HG02884 (cell line): ENCODE data around the gene AK2.
"Not testable (repeated sequence)": the region's sequence is repeated elsewhere in the genome, so short reads cannot be mapped to it uniquely, and the experiment has no call there.

ENCODE experiments used
- ATAC-seq: cut with Tn5 transposase; IDR thresholded peaks from one replicate; pipeline ENCODE4 v1.9.1; 2021; ENCODE audit warnings: mild to moderate bottlenecking, moderate library complexity; ENCODE audit not compliant: unreplicated experiment

AK2 gene

GRCh38 chr1:33025180-33025569 is 11.5 kb downstream of the AK2 start:
- ATAC-seq, result no peak

GRCh38 chr1:33024430-33025179 is 12.1 kb downstream of the AK2 start:
- ATAC-seq, result not testable (repeated sequence)

- ATAC-seq, result no peak
These were observed 14.0 kb downstream of the AK2 start for GRCh38 chr1:33022650-33023200.

- ATAC-seq, result no peak
These were observed 14.9 kb downstream of the AK2 start for GRCh38 chr1:33021567-33022431.

GRCh38 chr1:33018112-33018511 is 18.6 kb downstream of the AK2 start:
- ATAC-seq, result no peak

- ATAC-seq, result no peak
These were observed 19.5 kb downstream of the AK2 start for GRCh38 chr1:33017175-33017574.

GRCh38 chr1:33015216-33015615 is 21.5 kb downstream of the AK2 start:
- no peak for ATAC-seq

GRCh38 chr1:33014464-33015163 is 22.1 kb downstream of the AK2 start:
- ATAC-seq, result no peak

GRCh38 chr1:33013791-33014190 is 22.9 kb downstream of the AK2 start:
- ATAC-seq, result no peak

GRCh38 chr1:33012165-33012564 is 24.5 kb downstream of the AK2 start:
- no peak for ATAC-seq

- no peak for ATAC-seq
These were observed 25.6 kb downstream of the AK2 start for GRCh38 chr1:33010932-33011731.

- ATAC-seq, result no peak
These were observed 27.1 kb downstream of the AK2 start for GRCh38 chr1:33009561-33009960.

GRCh38 chr1:33008051-33008914 is 28.4 kb downstream of the AK2 start:
- ATAC-seq, result no peak

GRCh38 chr1:33007190-33008050 is 29.3 kb downstream of the AK2 start:
- ATAC-seq, result no peak

- ATAC-seq, result no peak
These were observed 30.8 kb downstream of the AK2 start for GRCh38 chr1:33005838-33006421.

- ATAC-seq, result no peak
These were observed 31.4 kb downstream of the AK2 start for GRCh38 chr1:33005117-33005837.

- no peak for ATAC-seq
These were observed 32.1 kb downstream of the AK2 start for GRCh38 chr1:33004613-33005012.

- no peak for ATAC-seq
These were observed 33.0 kb downstream of the AK2 start for GRCh38 chr1:33003657-33004056.
